ENCODE measurements around the gene SEMA4B. TPM values are rescaled to one million over a fixed set of nuclear protein-coding genes. Genes with fewer than 3 reads are reported as not detected.

The SEMA4B gene
- total and polyA plus RNA-seq, 2 experiments from 2014 or later, result 3.6 to 4.5 TPM

DNA sequence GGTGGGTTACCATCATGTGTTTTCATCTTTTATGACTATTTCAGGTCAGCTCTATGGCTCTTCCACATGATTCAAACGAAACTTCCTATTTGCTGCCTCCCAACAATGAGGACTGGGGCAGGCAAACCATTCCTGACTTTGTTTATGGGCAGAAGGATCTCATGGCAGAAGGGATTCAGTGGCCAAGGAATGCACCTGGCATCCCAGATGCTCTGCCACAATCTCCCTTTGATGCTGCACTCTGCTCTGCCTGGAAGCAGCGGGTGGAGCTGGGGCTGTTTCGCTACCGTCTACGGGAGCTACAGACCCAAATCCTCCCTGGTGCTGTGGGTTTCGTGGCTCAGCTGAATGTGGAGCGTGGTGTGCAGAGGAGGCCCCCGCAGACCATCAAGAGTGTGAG lies 39.7 kb downstream of the SEMA4B start:
- Histone ChIP-seq H2AFZ (no peak overlapping the region), H3F3A (ENCODE audit: insufficient read depth) (no peaks in the 10 kb centered on the region), H3K4me2 (ENCODE audit: unreplicated experiment) (no peak overlapping the region), H3K9me2 (ENCODE audit: insufficient read depth) (no peaks in the 10 kb centered on the region), H3K36me3 (ENCODE audit: low read depth) (no peaks in the 10 kb centered on the region), H3K27me3 (replicated peaks; ENCODE audit: insufficient read depth) (no peaks in the 10 kb centered on the region), H3K27ac (no peak overlapping the region), H3K9ac (no peak overlapping the region), H3K79me2 (ENCODE audit: insufficient read depth) (no peaks in the 10 kb centered on the region), H3K4me1 (ENCODE audit: insufficient read depth) (no peaks in the 10 kb centered on the region), H4K20me1 (ENCODE audit: insufficient read depth) (no peaks in the 10 kb centered on the region), H3K4me3 (no peak overlapping the region), H3K9me3 (ENCODE audit: low read depth) (no peaks in the 10 kb centered on the region)
- no peak for DNase-seq
- no peak for TF ChIP-seq EZH2 (IDR thresholded peaks at IDR 0.05; ENCODE audit: insufficient read depth, poor library complexity, severe bottlenecking)
- no peak for TF ChIP-seq EZH2phosphoT487 (IDR thresholded peaks at IDR 0.05; ENCODE audit: insufficient read depth, low read depth)
- 90 to 96% methylated on average over 8 of the region's 8 CpGs for WGBS, 2 experiments (ENCODE audit: low coverage in 1 of 2, low lambda C conversion rate in 2 of 2, missing lambda C conversion rate in 2 of 2)
- in situ Hi-C loops (cut with MboI), result no loop called here

DNA sequence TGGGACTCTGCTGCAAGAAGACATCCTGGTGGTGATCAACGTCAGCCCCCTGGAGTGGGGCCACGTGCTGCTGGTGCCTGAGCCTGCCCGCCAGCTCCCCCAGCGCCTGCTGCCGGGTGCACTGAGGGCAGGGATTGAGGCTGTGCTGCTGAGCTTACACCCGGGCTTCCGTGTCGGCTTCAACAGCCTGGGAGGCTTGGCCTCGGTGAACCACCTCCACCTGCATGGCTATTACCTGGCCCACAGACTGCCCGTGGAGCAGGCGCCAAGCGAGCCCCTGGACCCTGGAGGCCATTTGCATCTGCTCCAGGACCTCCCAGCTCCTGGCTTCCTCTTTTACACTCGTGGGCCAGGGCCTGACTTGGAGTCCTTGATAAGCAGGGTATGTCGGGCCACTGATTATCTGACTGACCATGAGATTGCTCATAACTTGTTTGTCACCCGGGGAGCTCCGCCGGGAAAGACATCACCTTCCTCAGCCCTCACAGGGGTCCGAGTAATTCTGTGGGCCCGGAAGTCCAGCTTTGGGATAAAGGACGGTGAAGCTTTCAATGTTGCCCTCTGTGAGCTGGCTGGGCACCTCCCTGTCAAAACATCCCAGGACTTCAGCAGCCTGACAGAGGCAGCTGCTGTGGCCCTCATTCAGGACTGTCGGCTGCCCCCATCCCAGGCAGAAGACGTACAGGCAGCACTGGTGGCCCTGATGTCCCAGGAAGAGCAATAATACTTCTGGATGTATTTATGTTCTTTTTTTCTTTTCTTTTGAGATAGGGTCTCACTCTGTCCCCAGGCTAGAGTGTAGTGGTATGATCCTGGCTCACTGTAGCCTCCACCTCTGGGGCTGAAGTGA lies 40.4 kb downstream of the SEMA4B start:
- no peaks in the 10 kb centered on the region for H3K9me3 ChIP-seq (ENCODE audit: low read depth)
- H3K9me2 ChIP-seq (ENCODE audit: insufficient read depth), result no peaks in the 10 kb centered on the region
- H3K36me3 ChIP-seq (ENCODE audit: low read depth), result no peaks in the 10 kb centered on the region
- H3K9ac ChIP-seq, result no peak overlapping the region
- in situ Hi-C loops (cut with MboI), result no loop called here
- WGBS, 2 experiments (ENCODE audit: low coverage in 1 of 2, low lambda C conversion rate in 2 of 2, missing lambda C conversion rate in 2 of 2), result 84 to 87% methylated on average over 22 of the region's 22 CpGs
- H3K4me3 ChIP-seq, result no peak overlapping the region
- no peak for DNase-seq
- no peaks in the 10 kb centered on the region for H3K79me2 ChIP-seq (ENCODE audit: insufficient read depth)
- H3F3A ChIP-seq (ENCODE audit: insufficient read depth), result no peaks in the 10 kb centered on the region
- H3K27ac ChIP-seq, result no peak overlapping the region
- H3K4me1 ChIP-seq (ENCODE audit: insufficient read depth), result no peaks in the 10 kb centered on the region
- H3K27me3 ChIP-seq (replicated peaks; ENCODE audit: insufficient read depth), result no peaks in the 10 kb centered on the region
- H3K4me2 ChIP-seq (ENCODE audit: unreplicated experiment), result no peak overlapping the region
- no peak overlapping the region for H2AFZ ChIP-seq
- TF ChIP-seq EZH2phosphoT487 (IDR thresholded peaks at IDR 0.05; ENCODE audit: insufficient read depth, low read depth) (no peak), EZH2 (IDR thresholded peaks at IDR 0.05; ENCODE audit: insufficient read depth, poor library complexity, severe bottlenecking) (no peak)
- no peaks in the 10 kb centered on the region for H4K20me1 ChIP-seq (ENCODE audit: insufficient read depth)

- in situ Hi-C loops (cut with MboI), result no loop called here
- Histone ChIP-seq H3F3A (ENCODE audit: insufficient read depth) (peaks cover 10% of the 10 kb centered on the region; the same call in 1 of the 2 replicates), H3K4me3 (no peak overlapping the region), H3K79me2 (ENCODE audit: insufficient read depth) (no peaks in the 10 kb centered on the region), H3K9me2 (ENCODE audit: insufficient read depth) (no peaks in the 10 kb centered on the region), H3K27me3 (replicated peaks; ENCODE audit: insufficient read depth) (no peaks in the 10 kb centered on the region), H3K4me2 (ENCODE audit: unreplicated experiment) (no peak overlapping the region), H3K27ac (no peak overlapping the region), H4K20me1 (ENCODE audit: insufficient read depth) (no peaks in the 10 kb centered on the region), H3K36me3 (ENCODE audit: low read depth) (no peaks in the 10 kb centered on the region), H3K9me3 (ENCODE audit: low read depth) (no peaks in the 10 kb centered on the region), H2AFZ (no peak overlapping the region), H3K4me1 (ENCODE audit: insufficient read depth) (no peaks in the 10 kb centered on the region), H3K9ac (no peak overlapping the region)
- WGBS, 2 experiments (ENCODE audit: low coverage in 1 of 2, low lambda C conversion rate in 2 of 2, missing lambda C conversion rate in 2 of 2), result 86 to 87% methylated on average over 10 of the region's 10 CpGs
- DNase-seq, result no peak
- TF ChIP-seq EZH2phosphoT487 (IDR thresholded peaks at IDR 0.05; ENCODE audit: insufficient read depth, low read depth) (no peak), EZH2 (IDR thresholded peaks at IDR 0.05; ENCODE audit: insufficient read depth, poor library complexity, severe bottlenecking) (no peak)
Measured at GRCh38 chr15:90243943-90244639, 43.0 kb downstream of the SEMA4B start.

- Histone ChIP-seq H3K4me3 (peak overlapping the region; percentile 81), H3K9me3 (ENCODE audit: low read depth) (no peaks in the 10 kb centered on the region), H2AFZ (peak overlapping the region; percentile 90), H3K36me3 (ENCODE audit: low read depth) (no peaks in the 10 kb centered on the region), H3K27me3 (replicated peaks; ENCODE audit: insufficient read depth) (no peaks in the 10 kb centered on the region), H3K9ac (no peak overlapping the region), H3K4me1 (ENCODE audit: insufficient read depth) (no peaks in the 10 kb centered on the region), H3K27ac (no peak overlapping the region), H3K9me2 (ENCODE audit: insufficient read depth) (no peaks in the 10 kb centered on the region), H3K4me2 (ENCODE audit: unreplicated experiment) (peak overlapping the region; percentile 81), H3K79me2 (ENCODE audit: insufficient read depth) (no peaks in the 10 kb centered on the region), H3F3A (ENCODE audit: insufficient read depth) (peaks cover 10% of the 10 kb centered on the region; the same call in 1 of the 2 replicates), H4K20me1 (ENCODE audit: insufficient read depth) (no peaks in the 10 kb centered on the region)
- WGBS, 2 experiments (ENCODE audit: low coverage in 1 of 2, low lambda C conversion rate in 2 of 2, missing lambda C conversion rate in 2 of 2), result 68 to 77% methylated on average over 5 to 6 of the region's 6 CpGs
- DNase-seq, result no peak
- in situ Hi-C loops (cut with MboI), result no loop called here
- TF ChIP-seq EZH2phosphoT487 (IDR thresholded peaks at IDR 0.05; ENCODE audit: insufficient read depth, low read depth) (no peak), EZH2 (IDR thresholded peaks at IDR 0.05; ENCODE audit: insufficient read depth, poor library complexity, severe bottlenecking) (no peak)
Measured at GRCh38 chr15:90248789-90249202, 47.7 kb downstream of the SEMA4B start.

Data from GM23248 (cell line).